HG03025 (cell line): ENCODE results near the gene LCNL1.

Experiments
- ATAC-seq: cut with Tn5 transposase; IDR thresholded peaks from one replicate; pipeline ENCODE4 v1.9.1; 2021; ENCODE audit warnings: mild to moderate bottlenecking, moderate library complexity; ENCODE audit not compliant: unreplicated experiment, low FRiP score

Gene LCNL1

GRCh38 chr9:136946228-136947027 lies 36.4 kb upstream of the LCNL1 start:
- no peak for ATAC-seq

- no peak for ATAC-seq
Observed at GRCh38 chr9:136947028-136947891, 35.5 kb upstream of the LCNL1 start.

DNA sequence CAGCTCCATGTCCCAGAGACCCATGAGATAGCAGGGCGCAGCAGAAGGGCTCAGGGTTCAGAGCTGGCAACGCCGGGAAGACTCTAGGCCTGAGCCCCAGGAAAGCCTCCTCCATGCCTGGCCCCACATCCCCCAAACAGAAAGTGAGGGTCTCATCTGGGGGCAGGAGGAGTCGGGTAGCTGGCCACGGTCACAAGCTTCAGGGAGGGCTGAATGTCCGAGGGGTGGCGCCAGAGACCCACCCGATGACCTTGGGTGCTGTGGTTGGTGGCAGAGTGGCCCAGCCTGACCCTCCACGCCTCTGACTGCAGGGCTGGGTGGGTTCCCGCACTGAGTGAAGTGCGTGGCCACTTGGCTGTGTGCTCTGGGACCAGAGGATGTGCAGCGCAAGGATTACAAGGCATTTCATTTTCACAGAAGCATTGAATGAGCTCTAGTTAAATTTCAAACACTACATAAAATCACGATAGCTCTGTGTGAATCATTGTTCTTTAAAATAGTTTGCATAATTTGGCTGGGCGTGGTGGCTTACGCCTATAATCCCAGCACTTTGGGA lies 34.8 kb upstream of the LCNL1 start:
- no peak for ATAC-seq

- no peak for ATAC-seq
Observed at GRCh38 chr9:136949239-136949816, 33.5 kb upstream of the LCNL1 start.

DNA sequence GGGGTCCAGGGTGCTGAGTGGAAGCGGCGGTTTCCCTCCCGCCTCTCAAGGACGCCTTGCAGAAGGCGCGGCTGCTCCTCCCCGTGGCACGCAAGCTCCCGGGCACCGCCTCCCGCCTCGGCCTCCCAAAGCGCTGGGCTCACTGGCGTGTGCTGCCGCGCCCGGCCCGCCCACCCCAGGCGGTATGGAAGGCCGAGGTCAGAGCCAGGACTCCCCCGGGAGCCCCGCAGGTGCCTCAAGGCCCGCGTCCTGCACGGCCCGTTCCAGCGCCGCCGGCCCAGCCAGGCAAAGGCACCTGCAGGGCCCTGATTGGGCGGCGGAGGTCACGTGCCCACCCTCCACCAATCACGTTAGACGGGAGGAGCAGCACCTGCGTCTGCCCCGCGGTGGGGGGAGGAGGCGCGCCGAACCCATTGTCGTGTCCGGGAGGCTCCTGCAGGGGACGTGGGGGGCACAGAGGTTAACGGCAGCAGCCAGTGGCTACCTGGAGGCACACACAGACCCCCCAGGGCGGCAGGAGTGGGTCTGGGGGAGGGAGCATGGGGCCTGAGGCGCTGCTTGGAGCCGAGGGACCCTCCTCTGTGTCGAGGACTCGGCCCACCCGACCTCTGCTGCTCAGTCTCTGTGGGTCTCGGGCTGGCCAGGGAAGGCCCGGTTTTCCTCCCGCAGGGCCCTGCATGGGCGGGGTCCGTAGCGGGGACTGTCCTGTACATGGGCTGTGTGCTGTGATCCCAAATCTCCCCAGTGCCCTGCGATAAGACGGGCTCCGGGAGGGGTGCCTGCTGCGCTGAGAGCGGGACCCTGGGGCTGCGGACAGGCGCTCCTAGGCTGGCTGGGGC lies 32.8 kb upstream of the LCNL1 start:
- peak; percentile 66 for ATAC-seq

GRCh38 chr9:136950656-136951276 lies 32.0 kb upstream of the LCNL1 start:
- no peak for ATAC-seq

DNA sequence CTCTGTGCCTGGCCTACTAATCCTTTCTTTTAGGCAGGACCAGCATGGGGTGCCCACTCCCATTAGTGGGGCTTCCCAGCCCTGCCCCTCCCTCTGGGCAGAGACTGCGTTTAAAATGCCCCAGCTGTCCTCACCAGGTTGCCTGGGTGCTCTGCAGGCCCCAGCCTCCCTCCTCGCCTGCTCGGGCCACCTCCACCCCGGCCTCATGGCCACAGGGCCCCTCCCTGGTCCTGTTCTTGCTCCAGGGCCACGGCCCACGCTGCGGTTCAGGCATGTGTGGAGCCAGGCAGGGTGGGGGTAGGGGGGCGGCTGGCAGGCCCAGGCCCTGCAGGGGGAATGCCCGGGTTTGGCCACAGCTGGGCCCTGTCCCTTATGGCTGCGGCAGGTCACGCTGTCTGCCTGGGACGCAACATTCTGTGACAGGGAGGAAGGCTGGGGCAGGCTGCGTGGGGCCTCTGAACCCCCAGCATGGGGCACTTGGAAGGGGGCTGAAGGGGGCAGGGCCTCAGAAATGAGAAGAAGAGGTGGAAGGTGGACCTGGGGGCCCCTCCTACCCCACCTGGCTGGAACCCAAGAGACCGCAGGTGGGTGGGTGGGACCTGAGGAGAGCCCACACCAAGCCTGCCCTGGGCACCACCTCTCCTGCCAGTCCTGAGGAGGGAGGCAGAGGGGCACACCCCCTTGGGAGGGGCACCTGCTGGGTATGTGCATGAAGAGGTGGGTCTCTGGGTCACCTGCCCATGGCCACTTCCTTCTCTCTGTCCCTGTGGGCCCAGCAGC lies 31.1 kb upstream of the LCNL1 start, which contains the start of gene LCN12:
Gene LCN12 (plus strand): TSS at position 733 of the 780 bp plus-strand sequence. CDS start 55 bp downstream, outside the sequence.
- no peak for ATAC-seq

GRCh38 chr9:136952321-136952850 lies 30.4 kb upstream of the LCNL1 start:
- no peak for ATAC-seq

DNA sequence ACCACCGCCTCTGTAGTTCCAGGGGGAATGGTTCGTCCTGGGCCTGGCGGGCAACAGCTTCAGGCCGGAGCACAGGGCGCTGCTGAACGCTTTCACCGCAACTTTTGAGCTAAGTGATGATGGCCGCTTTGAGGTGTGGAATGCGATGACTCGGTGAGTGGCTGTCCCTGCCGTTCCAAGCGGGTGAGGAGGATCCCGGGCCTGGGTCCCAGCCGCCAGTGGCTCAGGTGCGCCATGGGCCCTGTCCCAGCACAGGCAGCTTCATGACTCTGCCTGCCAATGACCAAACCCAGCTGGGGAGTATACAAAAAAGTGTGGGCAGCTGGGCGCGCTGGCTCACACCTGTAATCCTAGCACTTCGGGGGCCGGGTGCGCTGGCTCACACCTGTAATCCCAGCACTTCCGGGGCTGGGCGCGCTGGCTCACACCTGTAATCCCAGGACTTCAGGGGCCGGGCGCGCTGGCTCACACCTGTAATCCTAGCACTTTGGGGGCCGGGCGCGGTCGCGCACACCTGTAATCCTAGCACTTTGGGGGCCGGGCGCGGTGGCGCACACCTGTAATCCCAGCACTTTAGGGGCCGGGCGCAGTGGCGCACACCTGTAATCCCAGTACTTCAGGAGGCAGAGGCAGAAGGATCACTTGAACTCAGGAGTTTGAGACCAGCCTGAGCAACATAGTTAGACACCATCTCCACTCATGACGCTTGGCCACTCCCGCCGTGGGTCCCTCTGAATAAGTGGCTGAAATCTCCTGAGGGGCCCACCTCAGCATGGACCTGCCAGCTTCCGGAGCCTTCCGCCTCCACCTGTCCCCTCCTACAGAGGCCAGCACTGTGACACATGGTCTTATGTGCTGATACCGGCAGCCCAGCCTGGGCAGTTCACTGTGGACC lies 29.7 kb upstream of the LCNL1 start:
- ATAC-seq, result no peak

- ATAC-seq, result no peak
Observed at GRCh38 chr9:136953771-136954269, 29.0 kb upstream of the LCNL1 start.

GRCh38 chr9:136954270-136955083 lies 28.3 kb upstream of the LCNL1 start:
- ATAC-seq, result no peak

DNA sequence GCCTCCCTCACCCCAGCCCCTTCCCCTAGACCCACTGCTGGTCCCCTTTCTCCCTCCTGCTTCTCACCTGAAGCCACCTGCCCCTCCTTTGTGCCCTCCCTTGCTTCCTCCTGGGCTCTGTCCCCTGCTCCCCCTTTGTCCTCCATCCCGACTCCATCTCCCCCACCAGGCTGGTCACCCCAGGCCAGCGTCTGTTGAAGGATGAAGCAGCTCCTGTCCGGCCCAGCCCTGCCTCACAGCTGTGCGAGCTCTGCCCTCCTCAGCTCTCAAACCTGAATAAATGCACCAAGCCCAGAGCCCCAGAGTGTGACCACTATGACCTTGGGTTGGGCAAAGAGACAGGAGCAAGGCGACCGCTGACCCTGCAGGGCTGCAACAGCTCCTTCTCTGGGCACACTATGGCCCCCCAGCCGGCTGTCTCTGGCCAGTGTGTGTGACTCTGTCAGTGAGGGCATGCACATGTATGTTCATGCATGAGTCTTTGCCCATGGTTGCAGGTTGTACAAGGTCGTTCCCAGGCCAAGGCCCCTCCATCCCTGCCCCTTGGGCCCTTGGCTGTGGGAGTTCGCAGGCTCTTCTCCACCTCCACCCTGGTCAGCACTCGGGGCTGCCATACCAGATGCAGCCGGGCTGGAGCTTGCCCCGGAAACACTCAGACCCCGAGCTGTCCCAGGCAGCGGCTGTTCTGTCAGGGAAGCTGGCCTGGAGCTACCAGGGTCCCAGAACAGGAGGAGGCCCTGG lies 27.4 kb upstream of the LCNL1 start:
- no peak for ATAC-seq

DNA sequence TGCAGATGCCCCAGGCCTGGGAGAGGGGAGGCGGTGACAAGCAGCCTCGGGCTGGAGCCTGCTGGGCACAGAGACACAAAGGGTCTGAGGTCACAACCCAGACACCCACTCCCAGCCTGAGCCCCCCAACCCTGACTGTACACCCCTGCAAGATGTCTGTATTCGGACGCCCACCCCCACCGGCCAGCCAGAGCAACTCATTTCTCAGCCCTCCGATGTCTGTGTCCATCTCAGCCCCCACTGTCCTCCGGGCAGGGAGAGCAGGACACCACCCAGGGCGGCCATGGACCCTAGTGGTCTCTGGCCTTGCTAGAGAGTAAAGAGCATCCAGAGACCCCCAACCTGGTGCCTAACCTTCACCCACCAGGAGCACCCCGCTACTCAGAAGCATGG lies 26.9 kb upstream of the LCNL1 start:
- no peak for ATAC-seq

- no peak for ATAC-seq
Observed at GRCh38 chr9:136956604-136957003, 26.2 kb upstream of the LCNL1 start.

DNA sequence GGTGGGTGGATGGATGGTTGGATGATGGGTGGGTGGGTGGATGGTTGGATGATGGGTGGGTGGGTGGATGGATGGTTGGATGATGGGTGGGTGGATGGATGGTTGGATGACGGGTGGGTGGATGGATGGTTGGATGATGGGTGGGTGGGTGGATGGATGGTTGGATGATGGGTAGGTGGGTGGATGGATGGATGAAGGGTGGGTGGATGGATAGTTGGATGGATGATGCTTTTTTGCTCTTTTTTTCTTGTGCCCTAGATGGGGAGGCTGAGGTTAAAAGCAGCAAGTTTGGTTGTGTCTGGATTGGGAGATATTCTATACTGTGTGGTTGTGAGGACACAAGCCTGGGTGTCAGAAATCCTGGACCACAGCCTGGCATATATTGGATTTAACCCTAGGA lies 25.3 kb upstream of the LCNL1 start:
- no peak for ATAC-seq

DNA sequence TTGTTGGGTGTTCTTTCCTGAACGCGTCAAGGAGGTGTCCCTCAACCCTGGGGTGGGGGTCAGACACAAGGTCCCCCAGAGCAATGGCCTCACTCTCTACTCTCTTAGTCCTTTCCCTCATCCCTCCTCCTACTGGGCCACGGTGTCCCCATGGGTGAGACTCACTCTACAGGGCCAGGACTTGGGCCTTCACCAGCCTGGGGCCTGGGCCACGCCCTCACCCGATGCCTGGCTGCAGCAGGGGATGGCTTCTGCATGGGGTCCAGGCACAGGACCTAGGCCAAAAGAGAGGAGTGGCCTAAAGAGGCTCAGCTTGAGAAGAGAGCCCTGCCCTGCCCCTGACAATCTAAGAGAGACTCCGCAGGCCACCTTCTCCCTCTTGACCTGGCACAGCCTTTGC lies 24.9 kb upstream of the LCNL1 start:
- no peak for ATAC-seq
